Cerebellar cortex (tissue), 1 donor: ENCODE measurements around the gene ZNF579.

ENCODE experiments used
- DNase-seq: peaks from one replicate; pipeline ENCODE4 v3.0.0-alpha.2; 2015; ENCODE audit warnings: low spot score

The ZNF579 gene

GRCh38 chr19:55567708-55568328, 12.8 kb downstream of the ZNF579 start:
- no peak for DNase-seq

GRCh38 chr19:55566823-55567222, 13.8 kb downstream of the ZNF579 start:
- no peak for DNase-seq

GRCh38 chr19:55563261-55563690, 17.4 kb downstream of the ZNF579 start:
- DNase-seq, result peak; percentile 96

- peak; percentile 57 for DNase-seq
Measured at GRCh38 chr19:55559684-55560083, 21.0 kb downstream of the ZNF579 start.

- DNase-seq, result peak; percentile 43
Measured at GRCh38 chr19:55554741-55555152, 25.9 kb downstream of the ZNF579 start.

- DNase-seq, result no peak
Measured at GRCh38 chr19:55554302-55554701, 26.3 kb downstream of the ZNF579 start.

GRCh38 chr19:55553217-55554182, 27.1 kb downstream of the ZNF579 start:
- no peak for DNase-seq

- no peak for DNase-seq
Measured at GRCh38 chr19:55552620-55553019, 28.0 kb downstream of the ZNF579 start.

- DNase-seq, result no peak
Measured at GRCh38 chr19:55552206-55552605, 28.4 kb downstream of the ZNF579 start.

GRCh38 chr19:55550321-55550650, 30.4 kb downstream of the ZNF579 start:
- DNase-seq, result no peak

- peak; percentile 64 for DNase-seq
Measured at GRCh38 chr19:55549500-55550320, 30.9 kb downstream of the ZNF579 start.

- DNase-seq, result no peak
Measured at GRCh38 chr19:55546822-55547614, 33.6 kb downstream of the ZNF579 start.

- no peak for DNase-seq
Measured at GRCh38 chr19:55546011-55546410, 34.6 kb downstream of the ZNF579 start.

GRCh38 chr19:55545443-55545842, 35.2 kb downstream of the ZNF579 start, which contains the start of gene SBK3:
TSS of gene SBK3 (minus strand) at chr19:55545543. CDS start at chr19:55545543, 0 bp downstream.
- no peak for DNase-seq

- DNase-seq, result no peak
Measured at GRCh38 chr19:55544776-55545439, 35.7 kb downstream of the ZNF579 start.

- no peak for DNase-seq
Measured at GRCh38 chr19:55544014-55544413, 36.6 kb downstream of the ZNF579 start.

- DNase-seq, result no peak
Measured at GRCh38 chr19:55543567-55543966, 37.1 kb downstream of the ZNF579 start.

GRCh38 chr19:55542292-55542855, 38.3 kb downstream of the ZNF579 start:
- DNase-seq, result no peak

- no peak for DNase-seq
Measured at GRCh38 chr19:55541091-55541490, 39.6 kb downstream of the ZNF579 start.

- peak; percentile 93 for DNase-seq
Measured at GRCh38 chr19:55540619-55541018, 40.0 kb downstream of the ZNF579 start.
